CD4-positive, alpha-beta T cell treated with Interleukin-15 for 4 hours (primary cell): ENCODE data around the gene SF3B3.

Experiments used
- DNase-seq: peaks from one replicate; pipeline ENCODE4 v3.0.0-alpha.2; 2020; ENCODE audit warnings: low spot score

Gene SF3B3

DNA sequence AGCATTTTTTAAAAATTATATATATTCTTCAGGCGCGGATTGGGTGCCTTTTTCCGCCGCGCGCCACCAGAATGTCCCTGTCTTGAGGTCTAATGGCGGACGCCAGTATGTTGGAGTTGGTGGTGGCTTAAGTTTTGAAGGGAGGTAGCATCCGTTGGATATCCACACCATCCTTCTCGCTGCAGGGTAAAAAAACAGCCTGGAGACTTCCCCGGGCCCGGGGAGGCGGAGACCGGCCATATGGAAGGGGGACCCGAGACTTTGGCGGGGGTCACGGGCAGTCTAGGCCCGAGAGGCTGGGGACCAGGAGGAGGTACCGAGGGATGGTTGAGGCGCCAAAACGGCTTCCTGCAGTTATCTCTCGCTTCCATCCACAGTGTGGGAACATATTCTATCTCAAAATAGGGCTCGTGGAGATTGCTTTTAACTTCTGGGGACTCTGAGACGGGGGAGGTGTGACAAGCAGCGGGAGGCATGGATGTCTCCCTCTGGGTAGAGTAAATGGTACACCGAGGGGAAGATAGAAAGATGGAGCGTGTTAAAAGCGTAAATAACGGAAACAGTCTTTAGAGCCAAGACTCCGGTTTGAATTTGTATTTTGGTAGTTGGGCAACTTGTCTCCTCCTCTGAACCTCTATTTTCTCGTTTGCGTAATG, at the start of gene SF3B3:
SF3B3 (plus strand) TSS at position 74 of the 656 bp plus-strand sequence. CDS start 2,841 bp downstream, outside the sequence.
- DNase-seq: no peak

DNA sequence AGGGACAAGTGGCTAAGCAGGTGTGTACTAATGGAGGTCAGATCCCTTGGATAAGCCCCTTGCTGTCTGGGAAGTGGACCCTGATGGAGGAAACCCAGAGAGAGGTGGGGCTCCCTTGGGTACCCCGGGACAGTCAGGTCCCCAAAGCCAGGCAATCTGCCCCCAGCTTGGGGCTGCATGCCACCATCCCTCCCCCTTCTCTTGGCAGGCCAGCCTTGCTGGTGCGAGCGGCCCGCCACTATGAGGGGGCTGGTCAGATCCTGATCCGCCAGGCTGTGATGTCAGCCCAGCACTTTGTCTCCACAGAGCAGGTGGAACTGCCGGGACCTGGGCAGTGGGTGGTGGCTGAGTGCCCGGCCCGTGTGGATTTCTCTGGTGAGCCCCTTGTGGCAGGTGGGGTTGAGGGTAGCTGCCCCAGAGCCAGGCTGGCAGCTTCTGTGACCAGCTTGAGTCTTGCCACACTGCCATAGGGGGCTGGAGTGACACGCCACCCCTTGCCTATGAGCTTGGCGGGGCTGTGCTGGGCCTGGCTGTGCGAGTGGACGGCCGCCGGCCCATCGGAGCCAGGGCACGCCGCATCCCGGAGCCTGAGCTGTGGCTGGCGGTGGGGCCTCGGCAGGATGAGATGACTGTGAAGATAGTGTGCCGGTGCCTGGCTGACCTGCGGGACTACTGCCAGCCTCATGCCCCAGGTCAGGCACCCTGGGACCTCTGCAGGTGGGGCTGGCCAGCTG, 49.1 kb upstream of the SF3B3 start:
- DNase-seq: no peak

DNA sequence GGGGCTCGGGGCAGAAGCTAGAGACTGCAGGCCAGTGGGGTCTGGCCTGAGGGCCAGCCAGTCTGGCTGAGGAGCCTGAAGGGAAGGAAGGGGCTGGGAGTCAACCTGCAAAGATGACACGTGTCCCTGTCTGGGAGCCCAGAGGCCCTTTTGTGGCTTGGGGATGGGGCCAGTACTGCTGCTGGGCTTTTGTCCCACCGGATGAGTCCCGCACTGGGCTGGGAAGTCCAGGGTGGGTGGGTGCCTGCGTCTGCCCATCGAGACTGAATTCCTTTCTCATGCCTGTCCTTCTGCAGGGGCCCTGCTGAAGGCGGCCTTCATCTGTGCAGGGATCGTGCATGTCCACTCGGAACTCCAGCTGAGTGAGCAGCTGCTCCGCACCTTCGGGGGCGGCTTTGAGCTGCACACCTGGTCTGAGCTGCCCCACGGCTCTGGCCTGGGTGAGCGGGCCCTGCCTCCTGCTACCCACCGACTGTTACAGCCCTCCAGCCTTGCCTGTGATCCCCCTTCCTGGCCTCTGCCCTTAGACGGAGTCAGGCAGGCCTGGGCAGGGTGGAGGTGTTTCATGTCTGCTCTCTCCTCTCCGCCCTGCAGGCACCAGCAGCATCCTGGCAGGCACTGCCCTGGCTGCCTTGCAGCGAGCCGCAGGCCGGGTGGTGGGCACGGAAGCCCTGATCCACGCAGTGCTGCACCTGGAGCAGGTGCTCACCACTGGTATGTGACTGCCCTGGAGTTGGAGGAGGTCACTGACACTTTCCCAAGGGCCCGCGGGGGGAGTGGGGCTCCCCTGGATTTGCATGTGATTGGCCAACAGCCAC, 48.4 kb upstream of the SF3B3 start:
- no peak for DNase-seq

DNA sequence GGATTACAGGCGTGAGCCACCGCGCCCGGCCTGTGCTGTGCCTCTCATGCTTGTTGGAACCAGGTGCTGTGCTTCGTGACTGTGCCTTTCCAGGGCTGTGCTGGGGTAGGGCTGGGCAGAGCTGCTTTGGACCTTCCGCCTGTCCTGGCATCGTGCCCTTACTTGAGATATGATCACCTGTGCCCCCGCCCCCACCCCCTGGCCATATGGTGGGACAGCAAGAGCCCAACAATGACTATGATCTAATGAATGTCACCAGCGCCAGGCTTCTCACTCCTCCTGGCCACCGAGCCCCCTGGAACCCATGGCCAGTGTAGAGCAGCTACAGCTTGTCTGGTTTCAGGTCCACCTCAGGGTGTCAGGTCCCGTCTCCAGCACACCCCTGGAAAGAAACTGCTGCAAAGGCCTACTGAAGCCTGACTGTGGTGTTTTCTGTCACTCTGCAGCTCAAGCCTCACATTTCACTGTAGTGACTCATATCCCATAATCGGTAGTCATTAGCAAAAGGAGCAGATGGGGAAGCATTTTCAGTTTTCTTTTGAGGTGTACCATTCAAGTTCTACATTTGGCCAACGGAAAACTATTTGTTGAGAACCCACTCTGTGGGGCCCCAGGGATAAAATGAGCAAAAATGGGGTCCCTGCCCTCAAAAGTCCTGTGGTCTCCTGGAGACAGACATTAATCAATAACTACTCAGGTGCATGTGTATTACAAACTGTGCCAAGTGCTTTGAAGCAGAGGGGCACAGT, 47.2 kb upstream of the SF3B3 start:
- DNase-seq: no peak

DNA sequence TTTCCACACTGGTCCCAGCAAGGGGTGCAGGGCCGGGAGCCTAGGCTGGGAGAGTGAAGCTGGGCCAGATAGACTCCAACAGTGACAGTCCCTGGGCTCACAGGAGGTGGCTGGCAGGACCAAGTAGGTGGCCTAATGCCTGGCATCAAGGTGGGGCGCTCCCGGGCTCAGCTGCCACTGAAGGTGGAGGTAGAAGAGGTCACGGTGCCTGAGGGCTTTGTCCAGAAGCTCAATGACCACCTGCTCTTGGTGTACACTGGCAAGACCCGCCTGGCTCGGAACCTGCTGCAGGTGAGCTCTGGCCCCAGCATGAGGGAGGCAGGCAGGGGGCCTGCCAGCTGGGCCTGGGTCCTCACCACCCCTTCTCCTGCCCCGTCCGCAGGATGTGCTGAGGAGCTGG, 45.4 kb upstream of the SF3B3 start:
- DNase-seq: no peak

DNA sequence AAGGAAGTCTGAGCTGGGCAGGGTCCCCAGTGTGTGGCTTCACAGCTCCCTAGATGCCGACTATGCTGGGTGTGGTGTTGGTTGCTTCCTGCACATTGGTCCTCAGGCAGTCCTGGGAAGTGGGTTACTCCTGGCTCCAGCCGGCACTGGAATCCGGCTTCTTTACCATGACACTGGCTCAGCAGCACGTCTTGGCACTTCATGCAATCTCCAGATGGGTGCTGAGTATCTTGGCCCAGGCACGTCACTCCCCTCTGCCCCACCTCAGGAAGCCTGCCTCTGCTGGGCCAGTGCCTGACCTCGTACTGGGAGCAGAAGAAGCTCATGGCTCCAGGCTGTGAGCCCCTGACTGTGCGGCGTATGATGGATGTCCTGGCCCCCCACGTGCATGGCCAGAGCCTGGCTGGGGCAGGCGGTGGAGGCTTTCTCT, 44.7 kb upstream of the SF3B3 start:
- DNase-seq: no peak

DNA sequence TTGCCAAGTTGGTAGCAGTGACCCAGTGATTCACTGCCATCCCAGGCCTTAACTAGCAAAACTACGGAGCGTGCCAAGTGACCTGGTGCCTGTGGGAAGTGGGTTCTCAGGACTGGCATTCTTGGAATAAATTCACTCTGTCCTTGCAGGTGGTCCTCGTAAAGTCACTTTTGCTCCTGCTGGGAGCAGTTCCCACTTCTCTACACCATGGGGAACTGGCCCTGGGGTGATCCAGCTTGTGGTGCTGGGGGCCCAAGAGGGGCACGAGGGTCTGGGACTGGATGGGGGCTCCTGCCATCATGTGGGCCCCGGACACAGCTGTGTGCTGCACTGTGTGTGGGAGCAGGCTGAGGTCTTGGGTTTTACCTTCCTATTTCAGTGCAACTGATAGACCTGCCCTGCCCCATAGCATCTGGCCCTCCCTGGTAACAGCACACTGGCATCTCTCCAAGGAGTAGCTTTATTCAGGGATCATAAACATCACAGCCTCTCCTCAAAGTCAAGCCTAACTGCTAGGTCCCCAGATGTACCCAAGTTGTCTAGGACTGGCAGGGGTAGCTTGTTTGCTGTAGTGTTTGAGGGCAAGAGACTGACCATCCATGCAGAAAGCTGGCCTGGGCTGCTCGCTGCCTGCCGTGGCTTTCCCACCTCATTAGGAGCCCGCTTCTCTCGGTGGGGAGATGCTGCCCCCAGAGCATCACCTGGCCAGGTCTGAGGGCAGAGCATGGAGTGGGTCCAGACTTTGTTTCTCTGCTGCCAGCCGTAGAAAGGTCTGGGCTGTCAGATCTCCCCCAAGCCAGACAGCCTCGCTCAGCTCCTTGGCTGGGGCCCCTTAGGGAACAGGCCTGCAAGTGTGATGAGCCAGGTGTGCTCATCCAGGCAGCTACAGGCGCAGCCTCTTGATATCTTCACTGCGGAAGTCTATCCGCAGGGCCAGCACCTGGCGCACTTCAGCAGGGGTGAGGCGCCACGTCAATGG, 43.2 kb upstream of the SF3B3 start:
- no peak for DNase-seq

DNA sequence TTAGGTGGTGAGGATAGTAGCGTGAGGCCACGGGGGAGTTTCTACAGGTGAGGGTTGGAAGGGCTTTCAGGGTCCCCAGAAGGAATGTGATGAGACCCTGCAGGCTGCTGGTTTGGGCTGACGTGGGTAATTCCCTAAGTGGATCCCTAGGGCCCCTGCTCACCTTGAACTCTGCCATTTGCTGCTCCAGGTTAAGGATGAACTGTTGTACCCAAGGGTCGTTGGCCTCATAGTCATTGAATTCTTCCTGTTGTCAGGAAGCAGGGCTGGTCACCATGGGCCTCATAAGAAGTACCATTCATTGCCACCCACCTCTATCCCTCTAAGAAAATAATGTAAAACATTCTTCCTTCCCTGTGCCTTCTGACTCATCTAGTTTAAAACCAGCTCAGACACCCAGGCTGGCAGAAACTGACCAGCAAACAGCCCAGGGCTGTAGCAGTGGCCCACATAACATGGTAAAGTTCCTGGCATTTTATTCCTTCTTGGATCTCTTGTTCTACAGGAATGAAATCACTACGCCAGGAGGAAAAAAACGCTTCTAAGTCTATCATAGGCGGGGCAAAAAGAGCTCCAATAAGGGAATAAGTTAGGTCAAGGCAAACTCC, 41.6 kb upstream of the SF3B3 start:
- no peak for DNase-seq

DNA sequence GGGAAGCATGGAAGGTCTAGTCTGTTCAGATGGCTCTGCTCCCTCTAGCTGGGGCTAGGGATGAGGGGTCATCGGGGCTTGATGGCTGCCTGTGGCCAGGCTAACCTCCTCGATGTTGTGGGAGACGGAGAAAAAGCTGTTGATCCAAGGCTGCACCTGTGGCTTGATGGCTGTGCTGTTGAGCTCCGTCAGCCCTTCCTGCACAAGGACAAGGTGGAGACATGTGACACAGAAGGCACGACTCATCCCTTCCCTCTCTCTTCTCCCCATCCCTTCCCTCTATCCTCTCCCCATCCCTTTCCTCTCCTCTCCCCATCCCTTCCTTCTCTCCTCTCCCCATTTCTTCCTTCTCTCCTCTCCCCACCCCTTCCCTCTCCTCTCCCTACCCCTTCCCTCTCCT, 41.0 kb upstream of the SF3B3 start:
- DNase-seq: no peak

DNA sequence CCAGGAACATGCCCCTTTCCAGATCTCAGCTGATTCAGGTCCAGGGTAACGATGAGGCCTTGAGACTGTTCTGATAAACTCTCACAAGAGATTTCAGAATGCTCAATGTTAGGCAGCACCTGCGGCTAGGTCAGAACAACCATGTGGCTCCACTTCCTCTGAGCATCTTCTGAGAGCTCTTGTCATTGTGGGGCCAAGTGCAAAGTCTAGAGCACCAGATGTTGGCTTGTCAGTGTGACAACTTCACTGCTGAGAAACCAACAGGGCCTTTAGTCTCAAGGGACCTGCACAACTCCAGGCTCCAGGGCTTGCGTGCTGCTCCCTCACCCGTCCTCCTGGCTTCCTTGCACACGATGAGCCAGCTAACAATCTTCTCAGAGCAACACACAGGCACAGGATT, 40.2 kb upstream of the SF3B3 start:
- no peak for DNase-seq

DNA sequence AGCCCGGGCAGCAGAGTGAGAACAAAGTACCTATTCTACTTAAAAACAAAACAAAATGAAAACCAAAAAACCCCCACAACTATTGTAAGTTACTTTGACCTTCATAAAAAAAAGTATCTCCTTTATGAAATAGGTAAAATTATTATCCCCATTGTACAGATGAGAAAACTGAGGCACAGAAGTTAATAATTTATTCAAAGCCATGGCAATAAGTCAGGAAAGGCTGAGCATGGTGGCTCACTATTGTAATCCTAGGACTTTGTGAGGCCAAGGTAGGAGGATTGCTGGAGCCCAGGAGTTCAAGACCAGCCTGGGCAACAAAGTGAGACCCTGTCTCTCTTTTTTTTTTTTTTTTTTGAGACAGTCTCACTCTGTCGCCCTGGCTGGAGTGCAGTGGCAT, 38.7 kb upstream of the SF3B3 start:
- DNase-seq: no peak

DNA sequence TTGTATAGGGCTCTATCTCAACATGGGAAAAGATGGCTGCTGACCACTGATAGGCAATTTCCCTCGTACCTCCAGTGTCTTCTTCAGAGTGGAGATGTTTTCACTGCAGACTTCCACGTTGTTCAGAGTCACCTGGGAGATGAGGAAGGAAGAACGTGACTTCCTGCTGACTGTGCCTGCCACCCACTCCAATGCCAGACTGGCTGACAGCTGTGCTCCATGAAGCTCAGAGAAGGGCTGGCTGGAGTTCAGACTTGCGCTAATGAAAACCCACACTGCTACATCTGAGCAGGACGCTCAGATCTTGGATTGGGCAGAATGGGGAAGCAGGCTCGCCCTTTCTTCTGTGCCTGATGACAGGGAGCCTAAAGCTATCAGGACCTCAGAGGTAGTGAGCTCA, 33.4 kb upstream of the SF3B3 start:
- no peak for DNase-seq

DNA sequence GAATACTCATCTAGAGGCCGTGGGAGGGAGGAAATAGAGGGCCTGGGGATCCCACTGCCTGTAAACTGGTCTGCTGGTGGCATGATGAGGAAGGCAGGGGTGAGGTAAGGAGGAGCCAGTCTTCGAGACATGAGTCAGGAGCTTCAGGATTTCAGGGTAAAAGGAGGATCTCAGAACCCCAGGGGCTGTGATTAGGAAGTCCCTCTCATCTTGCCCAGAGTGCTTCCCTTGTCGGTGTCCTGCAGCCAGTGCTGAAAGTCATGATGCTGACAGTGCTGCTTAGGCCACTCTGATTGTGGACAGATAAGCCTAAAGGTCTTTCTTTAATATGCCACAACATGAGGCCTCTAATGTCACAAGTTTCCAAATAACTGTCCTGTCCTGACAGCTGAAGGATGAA, 29.8 kb upstream of the SF3B3 start:
- no peak for DNase-seq

DNA sequence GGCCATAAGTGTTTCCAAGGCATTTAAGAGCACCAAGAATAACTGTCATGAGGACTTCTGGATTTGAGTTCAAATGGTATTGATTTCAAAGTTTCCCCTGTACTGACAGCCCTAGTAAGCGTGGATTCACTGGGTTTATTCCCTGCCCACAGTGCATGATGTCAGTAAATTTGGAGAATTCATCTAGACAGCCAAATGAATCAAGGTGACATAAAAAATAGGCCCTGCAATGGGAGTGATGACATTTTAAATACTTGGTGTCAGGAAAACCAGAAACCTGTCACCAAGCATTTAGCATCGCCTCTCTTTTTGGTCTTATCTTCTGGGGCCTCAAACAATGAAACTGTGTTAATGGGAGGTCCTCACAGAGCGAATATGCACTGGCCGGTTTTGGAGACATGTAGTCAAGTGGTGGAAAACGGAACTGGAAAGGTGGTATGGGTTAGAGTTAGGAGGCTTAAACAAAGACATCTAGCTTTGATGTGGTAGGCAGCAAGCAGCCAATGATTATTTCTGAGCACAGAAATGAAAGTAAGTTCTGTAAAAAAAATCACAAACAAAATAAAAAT, 29.3 kb upstream of the SF3B3 start:
- DNase-seq: no peak

DNA sequence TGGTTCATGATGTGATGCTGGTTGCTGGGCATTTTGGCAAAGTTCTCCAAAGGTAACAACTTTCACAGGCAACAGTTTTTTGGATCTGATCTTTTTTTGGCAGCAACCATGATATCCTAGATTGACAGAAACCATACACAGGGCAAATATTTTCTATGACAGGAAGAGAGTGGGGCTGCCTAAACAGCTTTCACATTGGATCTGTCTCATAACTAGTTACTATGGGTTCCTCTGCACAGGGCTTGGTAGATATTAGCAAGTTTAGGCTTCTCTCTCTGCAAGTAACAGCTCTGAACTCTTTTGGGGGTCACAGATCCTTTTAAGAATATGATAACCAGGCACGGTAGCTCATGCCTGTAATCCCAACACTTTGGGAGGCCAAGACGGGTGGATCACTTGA, 28.8 kb upstream of the SF3B3 start:
- DNase-seq: no peak

DNA sequence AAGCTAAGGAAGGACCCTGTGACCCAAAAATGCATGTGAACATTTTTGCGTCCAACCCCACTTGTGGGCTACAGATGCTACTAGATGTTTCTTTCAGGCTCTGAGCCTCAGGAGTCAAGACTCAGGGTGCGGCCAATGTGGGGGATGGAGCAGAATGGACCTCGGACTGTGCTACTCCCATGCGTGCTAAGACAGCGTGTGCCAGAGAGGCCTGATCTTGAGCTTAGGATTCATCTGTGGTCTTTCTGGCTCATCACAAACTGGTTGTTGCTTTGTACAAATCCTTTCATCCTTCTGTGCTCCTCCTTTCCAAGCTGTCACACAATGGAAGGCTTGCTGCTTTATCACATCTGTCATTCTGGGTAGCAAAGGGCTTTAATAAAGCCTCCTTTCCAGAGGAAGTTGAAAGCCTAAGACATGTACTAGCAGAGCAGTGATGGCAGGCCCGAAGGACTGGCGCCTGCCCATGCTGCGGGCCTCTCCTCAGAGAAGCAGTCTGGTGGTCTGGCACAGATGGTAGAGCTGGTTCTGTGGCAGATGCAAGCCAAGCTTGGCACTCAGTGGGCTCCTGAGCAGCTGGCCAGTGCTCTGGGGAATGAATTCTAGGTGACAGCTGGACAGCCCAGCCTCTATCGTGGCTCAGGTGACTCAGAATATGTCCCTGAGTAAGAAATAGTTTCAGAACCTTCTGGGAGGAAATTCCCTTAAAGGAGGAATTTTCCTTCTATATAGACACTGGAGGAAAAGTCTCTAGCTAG, 28.0 kb upstream of the SF3B3 start:
- DNase-seq: no peak

DNA sequence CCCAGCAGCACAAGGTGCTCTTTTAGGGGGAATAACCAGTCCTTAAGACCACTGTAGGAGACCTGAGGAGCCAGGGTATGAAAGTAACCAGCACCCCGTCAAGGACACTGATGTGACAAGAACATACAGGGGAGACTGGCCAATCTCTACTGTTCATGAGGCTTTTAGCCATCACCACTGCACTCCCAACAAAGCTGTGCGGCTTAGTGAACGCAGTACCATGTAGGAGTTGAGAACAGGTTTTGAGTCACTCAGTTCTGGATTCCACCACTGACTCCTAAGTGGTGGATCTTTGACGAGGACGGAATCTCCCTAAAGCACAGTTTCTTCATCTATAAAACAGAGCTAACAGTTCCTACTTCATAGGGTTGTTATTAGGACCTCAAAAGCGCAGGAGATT, 27.1 kb upstream of the SF3B3 start:
- DNase-seq: no peak

DNA sequence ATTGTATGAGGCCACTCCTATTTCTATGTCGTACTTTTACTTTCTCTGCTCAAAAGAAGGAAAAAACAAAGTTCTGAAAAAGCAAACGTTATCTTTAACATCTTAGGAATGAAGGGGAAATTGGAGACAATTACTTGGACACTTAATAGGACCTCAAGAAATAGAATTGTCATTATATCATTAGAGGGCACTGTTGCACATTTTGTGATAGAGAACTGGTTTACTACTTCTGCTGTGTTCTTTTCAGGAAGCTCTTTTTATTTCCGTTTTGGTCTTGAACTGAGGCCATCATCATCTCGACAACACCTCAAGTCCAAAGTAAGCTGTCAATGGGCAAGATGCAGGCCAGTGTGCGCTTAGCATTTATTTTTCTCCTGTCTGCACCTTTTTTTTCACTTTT, 14.9 kb upstream of the SF3B3 start:
- peak; percentile 44 for DNase-seq

DNA sequence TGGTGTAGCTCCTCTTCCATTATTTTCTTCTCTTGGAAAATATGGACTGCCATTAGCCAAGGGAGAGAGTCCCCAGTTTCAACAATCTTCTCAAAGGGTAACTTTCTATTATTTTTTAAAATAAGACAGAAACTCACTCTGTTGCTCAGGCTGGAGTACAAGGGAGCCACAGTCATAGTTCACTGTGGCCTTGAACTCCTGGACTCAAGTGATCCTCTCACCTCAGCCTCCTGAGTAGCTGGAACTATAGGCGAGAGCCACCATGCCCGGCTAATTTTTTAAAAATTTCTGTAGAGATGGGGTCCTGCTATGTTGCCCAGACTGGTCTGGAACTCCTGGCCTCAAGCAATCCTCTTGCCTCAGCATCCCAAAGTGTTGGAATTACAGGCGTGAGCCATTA, 13.4 kb upstream of the SF3B3 start:
- no peak for DNase-seq

DNA sequence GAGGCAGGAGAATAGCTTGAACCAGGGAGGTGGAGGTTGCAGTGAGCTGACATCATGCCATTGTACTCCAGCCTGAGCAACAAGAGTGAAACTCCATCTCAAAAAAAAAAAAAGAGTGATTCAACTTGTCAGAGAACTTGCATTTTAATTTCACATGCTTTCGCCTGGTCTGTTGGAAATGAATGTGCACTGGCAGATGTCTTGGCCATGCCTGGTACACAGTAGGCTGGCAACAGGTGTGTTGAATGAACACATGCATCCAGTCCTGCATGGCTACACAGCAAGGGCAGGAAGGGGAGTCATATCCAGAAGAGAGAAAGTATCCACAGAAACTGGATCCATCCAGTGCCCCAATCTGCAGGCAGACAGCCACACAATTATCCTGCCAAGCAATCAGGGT, 11.8 kb upstream of the SF3B3 start:
- DNase-seq: no peak
